HPDE6-E6E7 (cell line): ENCODE data around the gene ID2.

Experiments
- DNase-seq: peaks from one replicate; pipeline ENCODE4 v3.0.0; 2011; ENCODE audit warnings: missing footprints; ENCODE audit errors: extremely low spot score

Gene ID2

GRCh38 chr2:8681786-8682692, at the start of gene ID2:
Gene ID2 (plus strand): TSS chr2:8682056. CDS start chr2:8682166, 110 bp downstream.
- DNase-seq = peak; percentile 93

- no peak for DNase-seq
These were observed 49.1 kb upstream of the ID2 start for GRCh38 chr2:8632755-8633154.

GRCh38 chr2:8633186-8633734, 48.6 kb upstream of the ID2 start:
- no peak for DNase-seq

- no peak for DNase-seq
These were observed 48.0 kb upstream of the ID2 start for GRCh38 chr2:8633735-8634313.

- DNase-seq = no peak
These were observed 47.2 kb upstream of the ID2 start for GRCh38 chr2:8634466-8635172.

GRCh38 chr2:8636041-8636491, 45.8 kb upstream of the ID2 start:
- DNase-seq = no peak

GRCh38 chr2:8636721-8637636, 44.9 kb upstream of the ID2 start:
- no peak for DNase-seq

GRCh38 chr2:8638327-8638726, 43.5 kb upstream of the ID2 start:
- no peak for DNase-seq

GRCh38 chr2:8639122-8639635, 42.7 kb upstream of the ID2 start:
- DNase-seq = no peak

GRCh38 chr2:8640498-8640897, 41.4 kb upstream of the ID2 start:
- DNase-seq = no peak

- DNase-seq = no peak
These were observed 40.4 kb upstream of the ID2 start for GRCh38 chr2:8641301-8641965.

GRCh38 chr2:8642366-8643068, 39.3 kb upstream of the ID2 start:
- no peak for DNase-seq

- DNase-seq = no peak
These were observed 38.4 kb upstream of the ID2 start for GRCh38 chr2:8643250-8643995.

GRCh38 chr2:8643996-8644356, 37.9 kb upstream of the ID2 start:
- no peak for DNase-seq

GRCh38 chr2:8644605-8645175, 37.2 kb upstream of the ID2 start:
- no peak for DNase-seq

- no peak for DNase-seq
These were observed 36.6 kb upstream of the ID2 start for GRCh38 chr2:8645176-8645831.

GRCh38 chr2:8646731-8647461, 35.0 kb upstream of the ID2 start:
- no peak for DNase-seq

- DNase-seq = no peak
These were observed 34.4 kb upstream of the ID2 start for GRCh38 chr2:8647462-8647857.
